Measurements from ENCODE around the gene OR10H5.
"Not testable (repeated sequence)": the region's sequence is repeated elsewhere in the genome, so short reads cannot be mapped to it uniquely, and the experiment has no call there.

Gene OR10H5, protein sequence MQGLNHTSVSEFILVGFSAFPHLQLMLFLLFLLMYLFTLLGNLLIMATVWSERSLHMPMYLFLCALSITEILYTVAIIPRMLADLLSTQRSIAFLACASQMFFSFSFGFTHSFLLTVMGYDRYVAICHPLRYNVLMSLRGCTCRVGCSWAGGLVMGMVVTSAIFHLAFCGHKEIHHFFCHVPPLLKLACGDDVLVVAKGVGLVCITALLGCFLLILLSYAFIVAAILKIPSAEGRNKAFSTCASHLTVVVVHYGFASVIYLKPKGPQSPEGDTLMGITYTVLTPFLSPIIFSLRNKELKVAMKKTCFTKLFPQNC

DNA sequence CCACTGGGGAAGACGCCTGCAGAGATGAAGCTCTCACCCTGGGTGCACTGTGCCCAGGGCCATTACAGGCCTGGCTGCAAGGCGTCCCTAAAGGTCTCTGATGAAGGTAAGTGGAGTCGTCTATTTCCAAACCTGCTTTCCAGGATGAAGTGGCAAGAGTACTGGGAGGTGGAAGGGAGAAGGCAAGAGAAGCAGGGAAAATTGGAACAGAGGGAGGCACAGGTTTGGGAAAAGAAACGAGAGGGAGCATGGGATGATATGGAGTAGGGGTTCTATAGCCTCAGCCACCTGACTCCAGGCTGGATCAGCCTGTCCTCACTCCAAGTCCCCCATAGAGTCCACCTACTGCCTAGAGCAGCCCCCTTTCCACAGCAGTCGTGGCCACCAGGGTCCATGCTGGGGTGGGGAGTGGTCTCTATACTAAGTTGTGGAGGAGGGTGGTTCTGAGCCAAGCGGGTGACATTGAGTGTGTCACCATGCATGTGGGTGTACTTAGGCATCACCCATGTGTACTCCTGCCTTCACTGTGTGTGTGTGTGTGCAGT, at the start of gene OR10H5:
OR10H5 (plus strand) TSS at position 51 of the 545 bp plus-strand sequence. CDS start 6,388 bp downstream, outside the sequence.
- no peak for DNase-seq

DNA sequence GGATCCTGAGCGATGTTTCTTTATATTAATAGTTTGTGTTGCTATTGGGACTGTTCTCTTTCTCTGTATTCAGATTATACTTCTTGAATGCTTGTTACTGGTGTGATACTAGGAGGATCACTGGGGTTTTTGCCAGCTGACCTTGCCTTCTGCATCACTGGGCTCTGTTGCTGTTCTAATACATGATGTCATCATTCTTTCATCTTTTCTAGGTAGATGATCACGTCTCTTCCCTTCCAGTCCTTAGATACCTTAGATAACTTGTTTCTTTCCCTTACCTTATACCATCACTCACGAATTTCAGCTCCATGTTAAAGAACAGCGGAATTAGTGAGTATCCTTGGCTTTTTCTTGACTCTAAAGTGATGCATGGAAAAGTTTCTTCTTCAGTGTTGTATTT, 49.7 kb upstream of the OR10H5 start, which contains the start of gene OR10H3:
OR10H3 (plus strand) TSS at position 264 of the 400 bp plus-strand sequence. CDS start 3,408 bp downstream, outside the sequence.
- no peak for DNase-seq

GRCh38 chr19:15740785-15741184, 46.7 kb upstream of the OR10H5 start:
- DNase-seq, result no peak

DNA sequence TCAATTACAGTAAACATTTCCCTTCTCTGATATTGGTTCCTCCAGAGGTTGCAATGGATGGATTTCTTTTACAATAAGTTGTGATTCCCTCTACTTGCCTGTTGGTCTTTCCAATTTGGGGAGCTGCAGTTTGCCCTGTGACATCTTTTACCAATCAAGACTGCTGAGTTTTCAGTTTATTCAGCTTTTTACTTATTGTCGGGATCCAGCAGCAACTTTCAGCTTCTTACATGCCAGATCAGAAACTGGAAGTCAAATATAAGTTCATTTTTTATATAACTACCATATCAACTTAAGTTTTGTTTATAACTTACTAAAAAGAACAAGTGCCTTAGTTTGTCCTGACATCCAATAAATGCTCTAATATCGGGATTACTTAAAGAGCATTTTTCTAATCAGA, 39.2 kb upstream of the OR10H5 start:
- no peak for DNase-seq

DNA sequence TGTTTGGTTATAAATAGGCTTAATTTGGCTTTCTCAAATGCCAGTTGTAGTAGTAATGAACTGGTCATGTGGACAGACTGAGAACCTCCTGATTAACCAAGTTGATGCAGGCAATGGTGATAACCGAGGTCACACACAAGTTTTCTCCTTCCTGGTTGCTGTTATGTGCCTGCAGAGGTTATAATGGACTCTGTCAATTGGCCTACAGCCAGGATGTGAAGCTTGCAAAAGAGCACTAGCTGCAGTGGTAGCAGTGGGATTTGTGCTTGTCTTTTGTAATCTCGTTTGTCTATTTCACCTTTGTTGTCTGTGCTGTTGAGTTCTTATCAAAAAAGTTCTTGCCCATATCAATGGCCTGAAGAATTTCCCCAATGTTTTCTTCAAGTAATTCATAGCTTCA, 29.1 kb upstream of the OR10H5 start:
- no peak for DNase-seq

- DNase-seq, result no peak
Measured at GRCh38 chr19:15759962-15760565, 27.4 kb upstream of the OR10H5 start.

DNA sequence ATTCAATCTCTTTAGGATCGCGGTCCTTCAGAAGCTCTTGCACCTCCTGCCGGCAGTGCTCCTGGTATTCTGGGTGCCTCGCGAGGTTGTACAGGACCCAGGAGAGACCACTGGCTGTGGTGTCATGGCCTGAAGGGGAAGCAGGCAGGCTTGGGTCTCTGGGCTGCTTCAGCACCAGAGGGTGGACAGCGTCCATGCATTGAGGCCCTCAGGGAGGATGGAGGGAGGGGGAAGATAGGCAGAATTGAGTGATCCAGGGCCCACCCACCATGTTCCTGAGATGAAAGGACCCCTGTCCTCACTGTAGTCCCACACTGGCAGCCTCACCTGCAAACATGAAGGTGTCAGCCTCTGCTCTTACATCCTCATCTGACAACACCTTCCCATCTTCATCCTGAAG, 17.9 kb upstream of the OR10H5 start:
- DNase-seq, result no peak

GRCh38 chr19:15774159-15774558, 13.3 kb upstream of the OR10H5 start:
- DNase-seq, result not testable (repeated sequence)

- no peak for DNase-seq
Measured at GRCh38 chr19:15775249-15775648, 12.2 kb upstream of the OR10H5 start.

- no peak for DNase-seq
Measured at GRCh38 chr19:15776264-15776663, 11.2 kb upstream of the OR10H5 start.

DNA sequence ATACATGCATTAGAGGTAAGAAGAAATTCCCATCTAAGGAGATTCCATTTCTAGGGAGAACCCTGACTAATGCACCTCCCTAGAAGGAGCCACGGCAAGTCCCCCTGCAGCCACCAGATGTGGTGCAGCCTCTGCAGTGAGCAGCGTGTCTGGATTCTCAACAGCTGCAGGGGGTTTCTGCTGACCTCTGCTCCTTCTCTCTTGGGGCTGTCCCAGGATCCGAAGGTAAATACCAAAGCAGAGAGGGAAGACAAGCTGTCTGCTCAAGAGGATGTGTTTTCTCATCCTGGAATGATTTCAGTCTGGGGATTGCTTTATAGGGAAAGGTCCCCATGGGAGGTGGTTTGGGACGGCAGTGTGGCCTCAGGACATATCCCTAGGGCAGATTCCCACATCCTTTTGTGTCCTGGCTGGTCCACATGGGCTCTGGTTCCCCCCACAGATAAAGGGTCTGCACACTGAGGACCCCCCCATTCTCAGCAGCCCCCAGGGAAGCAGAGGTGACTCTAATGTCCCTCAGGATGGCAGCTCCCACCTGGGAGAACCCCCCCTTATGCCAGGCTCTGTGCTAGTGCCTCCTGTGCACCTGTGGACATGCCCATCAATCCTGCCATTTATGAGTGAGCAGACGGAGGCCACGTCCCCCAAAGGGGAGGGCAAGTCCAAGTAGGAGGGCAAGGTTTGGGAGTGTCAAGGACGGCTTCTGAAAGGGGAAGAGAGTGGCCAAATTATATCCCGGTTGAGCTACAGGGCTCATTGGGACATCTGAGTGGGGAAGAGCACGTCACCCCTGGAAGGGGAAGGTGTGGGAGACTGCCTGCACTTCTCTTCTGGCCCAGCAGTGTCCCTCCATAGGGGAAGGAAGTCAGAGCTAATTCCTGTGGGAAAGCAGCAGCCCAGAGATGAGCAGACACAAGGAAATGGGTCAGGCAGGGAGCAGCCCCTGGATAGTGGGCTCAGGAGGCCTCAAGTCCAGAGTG, 10.2 kb upstream of the OR10H5 start:
- DNase-seq, result no peak

DNA sequence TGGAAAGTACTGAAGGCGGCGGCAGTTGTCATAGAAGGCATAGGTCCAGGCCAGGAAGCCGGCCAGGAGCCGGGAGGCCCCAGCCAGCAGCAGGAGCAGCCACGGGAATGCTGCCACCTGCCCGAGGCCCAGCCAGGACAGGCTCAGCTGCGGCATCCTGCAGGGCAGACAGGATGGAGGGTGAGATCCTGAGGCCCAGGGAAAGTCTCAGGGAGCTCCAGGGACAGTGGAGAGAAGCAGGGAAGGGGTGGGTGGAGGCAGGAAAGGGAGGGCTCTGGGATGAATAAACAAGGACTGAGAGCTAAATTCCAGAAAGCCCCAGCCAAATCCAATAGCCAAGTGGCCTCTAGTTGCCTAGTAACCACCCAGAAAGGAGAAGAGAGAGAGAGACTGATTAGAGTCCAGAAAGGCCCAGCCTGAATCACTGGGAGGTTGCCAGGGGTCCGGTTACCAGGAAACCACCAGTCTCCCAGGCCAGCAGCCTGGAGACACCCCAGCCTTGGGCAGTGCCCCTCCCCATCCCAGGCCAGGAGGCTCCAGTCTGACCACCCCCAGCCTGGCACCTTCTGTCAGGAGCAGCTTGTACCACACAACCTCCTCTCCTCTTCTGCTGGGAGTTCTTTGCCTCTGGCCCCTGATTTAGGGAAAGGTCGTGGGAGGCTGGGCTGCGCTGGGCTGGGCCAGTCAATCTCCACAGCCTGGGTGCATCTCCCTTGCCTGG, 7.5 kb upstream of the OR10H5 start:
- DNase-seq, result peak; percentile 9

GRCh38 chr19:15780610-15781418, 6.6 kb upstream of the OR10H5 start:
- no peak for DNase-seq

DNA sequence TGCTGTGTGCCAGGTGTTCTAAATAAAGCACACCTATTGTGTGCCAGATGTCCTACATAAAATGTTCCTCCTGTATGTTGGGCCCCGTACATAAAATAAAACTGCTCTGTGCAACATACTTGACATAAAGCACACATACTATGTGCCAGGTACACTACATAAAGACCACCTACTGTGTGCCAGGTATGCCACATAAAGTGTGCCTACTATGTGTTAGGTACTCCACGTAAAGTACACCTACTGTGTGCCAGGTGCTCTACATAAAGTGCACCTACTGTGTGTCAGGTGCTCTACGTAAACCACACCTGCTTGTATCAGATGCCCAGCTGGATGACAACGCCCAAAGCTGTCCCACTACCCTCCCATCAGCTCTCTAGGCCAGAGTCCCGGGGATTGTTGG, 5.8 kb upstream of the OR10H5 start:
- no peak for DNase-seq

DNA sequence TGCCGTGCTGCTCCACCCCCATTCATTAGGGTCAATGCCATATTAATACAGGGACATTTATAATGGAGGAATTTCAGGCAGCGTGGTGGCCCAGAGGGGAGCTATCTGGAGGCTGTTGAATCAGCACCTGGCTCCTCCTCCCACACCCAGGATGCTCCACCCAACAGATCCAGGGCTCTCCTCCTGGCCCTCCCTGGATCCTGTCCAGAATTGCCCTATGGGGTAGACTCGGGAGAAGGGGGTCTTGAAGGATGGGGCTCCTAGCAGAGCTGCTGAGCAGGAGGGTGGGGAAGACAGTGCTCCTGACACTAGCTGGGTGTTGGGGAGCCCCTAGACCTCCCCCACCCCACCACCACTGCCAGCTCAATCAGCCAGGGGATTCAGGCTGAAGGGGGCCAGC, 5.2 kb upstream of the OR10H5 start:
- DNase-seq, result no peak

- DNase-seq, result not testable (repeated sequence)
Measured at GRCh38 chr19:15782896-15783295, 4.6 kb upstream of the OR10H5 start.

- no peak for DNase-seq
Measured at GRCh38 chr19:15788594-15789270, 1.3 kb downstream of the OR10H5 start.

DNA sequence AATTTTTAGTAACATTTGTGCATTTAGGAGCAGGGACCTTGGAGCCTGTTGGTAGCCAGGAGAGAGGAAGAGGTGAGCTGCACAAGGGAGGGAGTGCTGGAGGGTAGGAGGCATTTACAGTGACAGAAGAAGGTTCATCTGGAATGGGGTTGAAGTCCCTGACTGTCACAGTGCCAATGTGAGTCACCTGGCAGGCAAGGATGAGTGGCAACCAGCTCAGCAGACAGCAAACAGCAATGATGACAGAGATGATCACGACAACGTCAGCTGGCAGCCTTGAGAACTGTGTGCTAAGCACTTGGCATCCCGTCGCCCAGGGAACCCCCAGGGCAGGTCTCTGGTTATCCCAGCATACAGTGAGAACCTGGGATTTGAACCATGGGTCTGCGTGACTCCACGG, 2.6 kb downstream of the OR10H5 start:
- DNase-seq, result no peak

DNA sequence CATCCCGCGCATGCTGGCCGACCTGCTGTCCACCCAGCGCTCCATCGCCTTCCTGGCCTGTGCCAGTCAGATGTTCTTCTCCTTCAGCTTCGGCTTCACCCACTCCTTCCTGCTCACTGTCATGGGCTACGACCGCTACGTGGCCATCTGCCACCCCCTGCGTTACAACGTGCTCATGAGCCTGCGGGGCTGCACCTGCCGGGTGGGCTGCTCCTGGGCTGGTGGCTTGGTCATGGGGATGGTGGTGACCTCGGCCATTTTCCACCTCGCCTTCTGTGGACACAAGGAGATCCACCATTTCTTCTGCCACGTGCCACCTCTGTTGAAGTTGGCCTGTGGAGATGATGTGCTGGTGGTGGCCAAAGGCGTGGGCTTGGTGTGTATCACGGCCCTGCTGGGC, 6.8 kb downstream of the OR10H5 start:
- peak; percentile 55 for DNase-seq

- DNase-seq, result peak; percentile 8
Measured at GRCh38 chr19:15810335-15810734, 22.9 kb downstream of the OR10H5 start.

DNA sequence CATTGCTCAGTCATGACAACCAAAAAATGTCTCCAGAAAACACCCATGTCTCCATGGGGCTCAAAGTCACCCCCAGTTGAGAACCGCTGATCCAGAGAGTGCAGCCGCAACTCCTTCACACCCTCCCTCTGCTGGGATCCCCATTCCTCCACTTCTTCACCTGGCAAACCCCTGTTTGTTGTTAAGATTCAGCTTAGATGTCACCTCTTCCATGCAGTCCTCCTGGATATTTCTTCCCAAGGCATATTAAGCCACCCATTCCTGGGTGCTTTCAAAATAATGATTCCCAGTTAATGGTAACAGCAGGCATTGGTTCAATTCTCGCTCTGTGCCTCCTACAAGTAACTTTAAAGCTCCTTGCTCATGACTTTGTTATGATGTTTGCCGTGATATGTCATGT, 24.0 kb downstream of the OR10H5 start:
- no peak for DNase-seq

Data from activated effector memory CD4-positive, alpha-beta T cell treated with anti-CD3 and anti-CD28 coated beads, Interleukin-2, amount 50 U/mL, for 16 hours (primary cell).